Lung (tissue), 12 donors: ENCODE data around the gene MED20. TPM values are rescaled to one million over a fixed set of nuclear protein-coding genes. Genes with fewer than 3 reads are reported as not detected.

Source experiments
- ATAC-seq: fragments of 200-7000 bp; cut with Tn5 transposase; one replicate; pipeline ENCODE4 v1.9.1; 2020; ENCODE audit warnings: moderate number of reproducible peaks; ENCODE audit not compliant: insufficient read depth, low FRiP score
- DNase-seq, 3 donors: peaks; one replicate each; pipeline ENCODE4 v3.0.0-alpha.2; 2013 to 2017
- H3K27ac ChIP-seq, 2 donors: one replicate each; pipeline ENCODE4 v1.5.1; 2013; ENCODE audit warnings: mild to moderate bottlenecking in 2 of 2, moderate library complexity in 2 of 2, control low read depth in 1 of 2, inconsistent platforms in 1 of 2, low read depth in 1 of 2, low read length in 1 of 2
- H3K27me3 ChIP-seq, 3 donors: one replicate each; pipeline ENCODE4 v1.5.1; 2013; ENCODE audit warnings: low read length in 2 of 3; ENCODE audit not compliant: control insufficient read depth in 3 of 3, insufficient read depth in 3 of 3
- H3K36me3 ChIP-seq, 4 donors: one replicate each; pipeline ENCODE4 v1.5.1; 2013; ENCODE audit warnings: low read length in 4 of 4, mild to moderate bottlenecking in 1 of 4, moderate library complexity in 1 of 4; ENCODE audit not compliant: control insufficient read depth in 4 of 4, insufficient read depth in 4 of 4
- H3K4me1 ChIP-seq, 5 donors: one replicate each; pipeline ENCODE4 v1.5.1; 2013; ENCODE audit warnings: low read length in 5 of 5, mild to moderate bottlenecking in 2 of 5, moderate library complexity in 1 of 5; ENCODE audit not compliant: control insufficient read depth in 5 of 5, insufficient read depth in 5 of 5
- H3K4me3 ChIP-seq: one replicate; pipeline ENCODE4 v1.5.1; 2013; ENCODE audit warnings: mild to moderate bottlenecking, control low read depth, moderate library complexity
- H3K9ac ChIP-seq, 2 donors: one replicate each; pipeline ENCODE4 v1.5.1; 2013; ENCODE audit warnings: low read length in 2 of 2, control low read depth in 1 of 2; ENCODE audit not compliant: insufficient read depth in 1 of 2
- H3K9me3 ChIP-seq, 4 donors: one replicate each; pipeline ENCODE4 v1.5.1; 2013; ENCODE audit warnings: low read length in 3 of 4, mild to moderate bottlenecking in 1 of 4, moderate library complexity in 1 of 4; ENCODE audit not compliant: control insufficient read depth in 4 of 4, insufficient read depth in 3 of 4
- WGBS, 2 donors: extraction: QIAGEN DNeasy Blood & Tissue Kit; methylation state at CpG; one replicate each; pipeline ENCODE4 v1.1.7; 2013; 5-methylcytosine and 5-hydroxymethylcytosine counted together
- polyA plus RNA-seq, 2 donors: library from polyadenylated mRNA; stranded (reverse); fragments of 200-250 nt; gene quantifications; one replicate each; pipeline ENCODE4 v1.2.1, GENCODE V29; 2013
- total RNA-seq, 2 donors: library from RNA; depleted of rRNA in 1 of 2; stranded (reverse); fragments of >200 nt in 1 of 2; gene quantifications; one replicate each; pipeline ENCODE4 v1.2.1, GENCODE V29; 2014 to 2021
- TF ChIP-seq, protein P1 (sequence below): IDR thresholded peaks from 2 replicates; pipeline ENCODE4 v1.5.1; 2012; ENCODE audit warnings: mild to moderate bottlenecking; ENCODE audit errors: control extremely low read depth, extremely low read depth
- donor health status: control.
- donor health status: control.
- donor health status: Bipolar disorder and iron deficiency.
- donor health status: healthy.
- donor health status: DM: yes; HTN: yes; CAD: no.

Gene MED20
- total and polyA plus RNA-seq, 4 donors, result 7.0 to 20.4 (median 15.2) TPM

DNA sequence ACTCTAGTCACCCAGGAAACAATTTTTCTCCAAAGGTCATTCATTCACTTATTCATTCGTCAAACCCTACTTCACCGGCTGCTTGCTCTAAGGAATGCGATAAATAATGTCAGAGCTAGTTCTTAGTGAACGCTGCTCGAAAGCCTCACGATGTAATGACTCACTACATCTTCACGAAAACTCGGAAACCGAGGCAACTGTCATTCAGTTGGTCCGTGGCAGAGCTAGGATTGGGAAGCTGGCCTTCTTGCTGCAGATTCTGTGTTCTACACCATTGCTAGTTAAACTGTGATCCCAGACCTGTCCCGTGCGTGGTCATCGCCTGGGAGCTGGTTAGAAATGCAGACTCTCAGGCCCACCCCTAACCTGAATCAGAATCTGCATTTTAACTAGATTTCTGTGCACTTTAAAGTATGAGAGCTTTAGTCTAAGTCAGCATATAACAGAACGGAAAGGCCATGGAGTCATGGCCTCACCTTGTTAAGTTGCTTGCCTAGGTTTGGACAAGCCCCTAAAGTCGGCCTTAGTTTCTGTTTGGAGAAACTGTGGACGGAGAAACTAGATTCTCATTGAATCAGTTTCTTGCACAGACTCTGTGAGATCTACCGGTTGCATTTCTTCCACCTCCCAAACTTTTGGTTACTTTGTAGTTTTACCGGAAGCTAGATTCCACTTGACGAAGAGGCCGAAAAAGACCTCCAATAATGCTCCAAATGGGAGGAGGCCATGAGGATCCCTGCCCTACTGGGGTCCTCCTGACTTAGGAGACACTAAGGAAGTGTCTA is 21.3 kb upstream of the MED20 start:
- ATAC-seq (peak; percentile 4), DNase-seq (no peak)
- Histone ChIP-seq H3K9me3 (no peaks in the 10 kb centered on the region), H3K9ac (peak overlapping the region in 1 of 2 donors; percentile 42), H3K27me3 (no peaks in the 10 kb centered on the region), H3K36me3 (peaks cover 0 to 3% (median under 1%) of the 10 kb centered on the region in 4 donors), H3K4me1 (peaks cover 17 to 37% (median 27%) of the 10 kb centered on the region in 5 donors), H3K4me3 (peak overlapping the region; percentile 4), H3K27ac (peak overlapping the region; percentile 78 to 94)
- TF ChIP-seq, protein P1, sequence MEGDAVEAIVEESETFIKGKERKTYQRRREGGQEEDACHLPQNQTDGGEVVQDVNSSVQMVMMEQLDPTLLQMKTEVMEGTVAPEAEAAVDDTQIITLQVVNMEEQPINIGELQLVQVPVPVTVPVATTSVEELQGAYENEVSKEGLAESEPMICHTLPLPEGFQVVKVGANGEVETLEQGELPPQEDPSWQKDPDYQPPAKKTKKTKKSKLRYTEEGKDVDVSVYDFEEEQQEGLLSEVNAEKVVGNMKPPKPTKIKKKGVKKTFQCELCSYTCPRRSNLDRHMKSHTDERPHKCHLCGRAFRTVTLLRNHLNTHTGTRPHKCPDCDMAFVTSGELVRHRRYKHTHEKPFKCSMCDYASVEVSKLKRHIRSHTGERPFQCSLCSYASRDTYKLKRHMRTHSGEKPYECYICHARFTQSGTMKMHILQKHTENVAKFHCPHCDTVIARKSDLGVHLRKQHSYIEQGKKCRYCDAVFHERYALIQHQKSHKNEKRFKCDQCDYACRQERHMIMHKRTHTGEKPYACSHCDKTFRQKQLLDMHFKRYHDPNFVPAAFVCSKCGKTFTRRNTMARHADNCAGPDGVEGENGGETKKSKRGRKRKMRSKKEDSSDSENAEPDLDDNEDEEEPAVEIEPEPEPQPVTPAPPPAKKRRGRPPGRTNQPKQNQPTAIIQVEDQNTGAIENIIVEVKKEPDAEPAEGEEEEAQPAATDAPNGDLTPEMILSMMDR, result no peak
- 39 to 44% methylated on average over 20 of the region's 20 CpGs for WGBS, 2 donors

GRCh38 chr6:41941280-41942066 is 20.5 kb upstream of the MED20 start, which contains the start of gene CCND3:
Gene CCND3, minus strand, starts transcription at chr6:41941808. Its CDS starts 159 bp downstream, at chr6:41941649.
- Histone ChIP-seq H3K4me1 (peaks cover 17 to 37% (median 27%) of the 10 kb centered on the region in 5 donors), H3K9me3 (no peaks in the 10 kb centered on the region), H3K36me3 (peaks cover 0 to 7% (median 1%) of the 10 kb centered on the region in 4 donors), H3K27me3 (no peaks in the 10 kb centered on the region), H3K9ac (peak within 1 kb of the TSS; percentile 42 to 59), H3K27ac (peak within 1 kb of the TSS; percentile 78 to 94), H3K4me3 (peak within 1 kb of the TSS; percentile 91)
- ATAC-seq, result peak; percentile 91
- 0 to 1% methylated on average over 61 to 87 of the region's 87 CpGs for WGBS, 2 donors
- TF ChIP-seq, protein P1, result no peak
- DNase-seq, result peak; percentile 93 to 95 (median 93)

DNA sequence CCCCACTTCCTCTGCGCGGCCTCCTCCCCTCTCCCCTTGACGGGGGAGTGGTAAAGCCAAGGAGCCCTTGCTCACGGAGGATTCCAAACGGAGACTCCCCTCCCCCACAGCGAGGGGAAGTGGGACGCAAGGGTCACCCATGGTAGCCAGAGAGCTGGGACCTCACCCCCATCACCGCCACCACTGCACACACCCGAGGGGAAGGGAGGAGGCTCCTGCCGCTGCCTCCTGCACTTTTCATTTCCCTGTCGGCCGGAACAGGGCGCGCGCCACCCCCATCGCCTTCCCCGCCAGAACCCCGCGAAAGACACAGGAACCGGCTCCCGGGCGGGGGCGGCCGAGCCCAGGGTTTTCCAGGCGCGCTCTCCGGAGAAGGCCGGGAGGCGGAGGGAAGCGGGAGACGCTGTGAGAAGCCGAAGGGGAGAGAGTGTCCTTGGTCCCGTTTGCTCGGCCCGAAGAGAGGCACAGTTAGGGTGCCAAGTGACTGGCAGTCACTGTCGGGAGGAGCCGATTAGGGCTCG is 19.9 kb upstream of the MED20 start:
- TF ChIP-seq, protein P1, result no peak
- Histone ChIP-seq H3K36me3 (peaks cover 0 to 9% (median 2%) of the 10 kb centered on the region in 4 donors), H3K27ac (peak overlapping the region; percentile 34 to 81), H3K9ac (peak overlapping the region in 1 of 2 donors; percentile 59), H3K4me3 (peak overlapping the region; percentile 91), H3K27me3 (no peaks in the 10 kb centered on the region), H3K9me3 (no peaks in the 10 kb centered on the region), H3K4me1 (peaks cover 17 to 37% (median 27%) of the 10 kb centered on the region in 5 donors)
- DNase-seq (peak; percentile 33 to 45 (median 33)), ATAC-seq (peak; percentile 4)
- 1% methylated on average over 34 to 38 of the region's 38 CpGs for WGBS, 2 donors
